ENCODE measurements around the gene DUOX1. TPM values are rescaled to one million over a fixed set of nuclear protein-coding genes. Genes with fewer than 3 reads are reported as not detected.

Gene DUOX1
- total RNA-seq, 1 experiment from 2014 or later: 19.6 TPM

- BruUV-seq (replicated peaks): no TSS peak
- Histone ChIP-seq H3K4me1 (ENCODE audit: control insufficient read depth in 1 of 2, insufficient read depth in 2 of 2, low read length in 2 of 2) (peaks cover 6 to 19% of the 10 kb centered on the region in 2 experiments), H2AFZ (ENCODE audit: low read depth, low read length, poor library complexity, severe bottlenecking) (no peak overlapping the region), H3K4me3 (replicated peaks in 1 of 2; ENCODE audit: low read depth in 1 of 2, low read length in 2 of 2) (no peak overlapping the region), H3K27me3 (ENCODE audit: insufficient read depth, low read length) (no peaks in the 10 kb centered on the region), H3K27ac (ENCODE audit: low read depth, low read length) (no peak overlapping the region), H3K4me2 (ENCODE audit: low read length) (no peak overlapping the region), H3K36me3 (ENCODE audit: control insufficient read depth in 1 of 2, insufficient read depth in 2 of 2, low read length in 2 of 2) (no peaks in the 10 kb centered on the region), H4K20me1 (ENCODE audit: insufficient read depth) (no peaks in the 10 kb centered on the region), H3K9ac (ENCODE audit: low read length) (no peak overlapping the region), H3K79me2 (ENCODE audit: insufficient read depth, low read length) (no peaks in the 10 kb centered on the region), H3K9me3 (ENCODE audit: control insufficient read depth in 1 of 2, insufficient read depth in 1 of 2, low read depth in 1 of 2, low read length in 2 of 2) (no peaks in the 10 kb centered on the region), H3K9me2 (ENCODE audit: insufficient read depth) (no peaks in the 10 kb centered on the region)
- no peak for TF ChIP-seq CTCF (IDR thresholded peaks at IDR 0.05 in 2 of 3, conservative IDR thresholded peaks at IDR 0.05 in 1 of 3; ENCODE audit: borderline replicate concordance in 1 of 3, insufficient read depth in 1 of 3, low read depth in 2 of 3, low read length in 2 of 3)
- no peak for TF ChIP-seq RAD21 (IDR thresholded peaks at IDR 0.05; ENCODE audit: low read depth)
- no peak for TF ChIP-seq JUND (IDR thresholded peaks at IDR 0.05)
- no peak for TF ChIP-seq ELF1 (IDR thresholded peaks at IDR 0.05; ENCODE audit: borderline replicate concordance, low read depth)
- no peak for TF ChIP-seq POLR2AphosphoS5 (IDR thresholded peaks at IDR 0.05; ENCODE audit: low read depth, low read length)
- TF ChIP-seq MAX (IDR thresholded peaks at IDR 0.05): no peak
- no peak for TF ChIP-seq FOSL1 (IDR thresholded peaks at IDR 0.05; ENCODE audit: low read depth)
- no peak for TF ChIP-seq YY1 (IDR thresholded peaks at IDR 0.05; ENCODE audit: extremely low read depth, insufficient replicate concordance, low read depth, low read length)
- no peak for TF ChIP-seq TCF7L2 (IDR thresholded peaks at IDR 0.05; ENCODE audit: borderline replicate concordance, extremely low read depth, insufficient read depth, insufficient read length)
- no peak for TF ChIP-seq SP1 (IDR thresholded peaks at IDR 0.05; ENCODE audit: low read depth)
- TF ChIP-seq ZNF274 (IDR thresholded peaks at IDR 0.05; ENCODE audit: low read depth, low read length): no peak
- no peak for TF ChIP-seq ZBTB33 (IDR thresholded peaks at IDR 0.05; ENCODE audit: extremely low read depth, insufficient replicate concordance, low read length)
- no peak for TF ChIP-seq EZH2 (IDR thresholded peaks at IDR 0.05)
- no peak for TF ChIP-seq EGR1 (IDR thresholded peaks at IDR 0.05; ENCODE audit: low read depth)
- no peak for TF ChIP-seq CBX3 (IDR thresholded peaks at IDR 0.05; ENCODE audit: low read depth)
- no peak for TF ChIP-seq EZH2phosphoT487 (IDR thresholded peaks at IDR 0.05; ENCODE audit: borderline replicate concordance)
- TF ChIP-seq POLR2A (IDR thresholded peaks at IDR 0.05; ENCODE audit: borderline replicate concordance, extremely low read depth, insufficient read depth, insufficient read length): no peak
- ATAC-seq (no peak), DNase-seq (ENCODE audit: low read depth, low spot score) (no peak)
- CTCF ChIA-PET: interaction anchor here (0.7 to 2.4 kb wide), 7 partner anchors 14 to 229 kb away, joined by 3 to 6 read pairs (median 3); no protein-coding TSS in a partner anchor
- POLR2A ChIA-PET: no interaction called here
- RAD21 ChIA-PET (ENCODE audit: low non-redundant PET in 1 of 2, low total read pairs in 2 of 2, uncharacterized antibody in 2 of 2, unreplicated experiment in 2 of 2): no interaction called here
- intact Hi-C loops (cut with micrococcal nuclease): loop anchor here (10.0 kb wide), 1 partner anchor 447 kb away; no protein-coding TSS in a partner anchor
Observed at GRCh38 chr15:45168286-45168685, 38.5 kb downstream of the DUOX1 start.

Measured in HCT116 (cell line).